C4-2B (cell line): ENCODE results near the gene FGFRL1.

ENCODE experiments used
- H3K27ac ChIP-seq: fragments of 450-650 bp; 2 replicates; pipeline ENCODE4 v1.5.1; 2017
- CTCF ChIP-seq: fragments of 450-650 bp; conservative IDR thresholded peaks from 2 replicates; pipeline ENCODE4 v1.5.1; 2017; ENCODE audit warnings: mild to moderate bottlenecking
- ZFX ChIP-seq: fragments of 450-650 bp; IDR thresholded peaks from 2 replicates; pipeline ENCODE4 v1.6.1; 2017

The FGFRL1 gene

GRCh38 chr4:1012034-1012739 is 761 bp downstream of the FGFRL1 start:
- TF ChIP-seq CTCF (no peak), ZFX (no peak)
- peak overlapping the region; percentile 77 for H3K27ac ChIP-seq

GRCh38 chr4:1013225-1014073 is 2.0 kb downstream of the FGFRL1 start:
- peak overlapping the region; percentile 77 for H3K27ac ChIP-seq
- no peak for TF ChIP-seq CTCF
- TF ChIP-seq ZFX, result no peak

GRCh38 chr4:1014291-1015167 is 3.1 kb downstream of the FGFRL1 start:
- H3K27ac ChIP-seq, result no peak overlapping the region
- no peak for TF ChIP-seq ZFX
- no peak for TF ChIP-seq CTCF

- TF ChIP-seq ZFX (no peak), CTCF (no peak)
- H3K27ac ChIP-seq, result no peak overlapping the region
Measured at GRCh38 chr4:1015179-1015578, 3.8 kb downstream of the FGFRL1 start.

GRCh38 chr4:1015746-1016145 is 4.3 kb downstream of the FGFRL1 start:
- H3K27ac ChIP-seq, result 0 out of 2 replicates have a peak overlapping the region, but pooled peaks have one; percentile 2
- TF ChIP-seq CTCF, result no peak
- TF ChIP-seq ZFX, result no peak

GRCh38 chr4:1017211-1017610 is 5.8 kb downstream of the FGFRL1 start:
- no peak overlapping the region for H3K27ac ChIP-seq
- TF ChIP-seq CTCF, result no peak
- no peak for TF ChIP-seq ZFX
